Panc1 (cell line): ENCODE results near the gene ARHGAP18. TPM values are rescaled to one million over a fixed set of nuclear protein-coding genes. Genes with fewer than 3 reads are reported as not detected.

Experiments used
- ATAC-seq: fragments of 200-7000 bp; cut with Tn5 transposase; 2 replicates; pipeline ENCODE4 v1.9.1; 2020; ENCODE audit warnings: mild to moderate bottlenecking, moderate library complexity
- BruUV-seq: library from RNA; stranded (reverse); fragments of 400-500 nt; replicated peaks from 2 replicates; lab custom pipeline; 2021; lab: Mats Ljungman, UMichigan
- CTCF ChIA-PET: fragments of 300-600 bp; sonication (Branson Sonifier 250); formaldehyde crosslinking; loops from one replicate; lab custom pipeline; 2022; ENCODE audit warnings: antibody characterized with exemption; lab: Charles Lee
- POLR2A ChIA-PET: fragments of 300-600 bp; sonication (Branson Sonifier 250); formaldehyde crosslinking; loops from one replicate; lab custom pipeline; 2022; ENCODE audit warnings: antibody characterized with exemption; lab: Charles Lee
- DNase-seq: peaks from one replicate; pipeline ENCODE4 v3.0.0-alpha.2; 2010; ENCODE audit warnings: low read depth, low spot score
- H3K27ac ChIP-seq: 2 replicates; pipeline ENCODE4 v1.5.1; 2011; ENCODE audit warnings: mild to moderate bottlenecking, low read length, inconsistent platforms
- H3K27me3 ChIP-seq: fragments of 200-500 bp; sonication (Bioruptor generic); 2 replicates; pipeline ENCODE4 v1.6.0; 2014; ENCODE audit warnings: low read length, inconsistent platforms; ENCODE audit not compliant: control insufficient read depth, insufficient read depth
- H3K36me3 ChIP-seq: fragments of 200-500 bp; sonication (Bioruptor generic); 2 replicates; pipeline ENCODE4 v1.5.1; 2014; ENCODE audit warnings: inconsistent platforms, mild to moderate bottlenecking, low read length, moderate library complexity; ENCODE audit not compliant: control insufficient read depth, insufficient read depth
- H3K4me1 ChIP-seq: 2 replicates; pipeline ENCODE4 v1.5.1; 2011; ENCODE audit warnings: inconsistent platforms, mild to moderate bottlenecking, low read length, moderate library complexity; ENCODE audit not compliant: control insufficient read depth, insufficient read depth
- H3K4me3 ChIP-seq, 2 experiments: 2 replicates each; pipeline ENCODE4 v1.5.1; 2011 to 2012; ENCODE audit warnings: low read depth in 2 of 2, low read length in 2 of 2, mild to moderate bottlenecking in 2 of 2, inconsistent platforms in 1 of 2, moderate library complexity in 1 of 2
- H3K9me3 ChIP-seq: fragments of 200-500 bp; sonication (Bioruptor generic); 2 replicates; pipeline ENCODE4 v1.5.1; 2014; ENCODE audit warnings: low read depth, mild to moderate bottlenecking, inconsistent platforms, low read length, moderate library complexity; ENCODE audit not compliant: control insufficient read depth, insufficient read depth
- CTCF ChIP-seq: fragments of 450-650 bp; IDR thresholded peaks from 2 replicates; pipeline ENCODE4 v1.5.1; 2017; ENCODE audit warnings: mild to moderate bottlenecking
- POLR2AphosphoS5 ChIP-seq: IDR thresholded peaks from 2 replicates; pipeline ENCODE4 v1.6.1; 2012; ENCODE audit warnings: mild to moderate bottlenecking, low read depth, low read length, moderate library complexity
- SIN3A ChIP-seq: IDR thresholded peaks from 2 replicates; pipeline ENCODE4 v1.6.1; 2012; ENCODE audit warnings: low read depth, mild to moderate bottlenecking, low read length, moderate library complexity, borderline replicate concordance; ENCODE audit not compliant: insufficient read depth
- TCF7L2 ChIP-seq: IDR thresholded peaks from 2 replicates; pipeline ENCODE4 v1.6.1; 2011; ENCODE audit warnings: mild to moderate bottlenecking, low read depth, low read length, inconsistent platforms
- in situ Hi-C: cut with HindIII; loops from 2 replicates; pipeline ENCODE4 v1.10.0; 2016; ENCODE audit warnings: low sequenced_read_pairs, low pct_unique_long_range_greater_than_20kb
- intact Hi-C: fragments of 100-400 bp; cut with micrococcal nuclease; formaldehyde crosslinking; loops from one replicate; pipeline ENCODE4 v1.10.0; 2022; ENCODE audit not compliant: unreplicated experiment
- total RNA-seq: library from RNA; stranded (reverse); gene quantifications from one replicate; pipeline ENCODE4 v1.2.1, GENCODE V29; 2021; ENCODE audit not compliant: unreplicated experiment
- TF ChIP-seq, protein P1 (sequence below), 2 experiments: IDR thresholded peaks; 2 replicates each; pipeline ENCODE4 v1.6.1; 2011 to 2012; ENCODE audit warnings: low read depth in 2 of 2, control low read depth in 1 of 2, low read length in 1 of 2, mild to moderate bottlenecking in 1 of 2, moderate library complexity in 1 of 2; ENCODE audit not compliant: insufficient read depth in 1 of 2

Gene ARHGAP18
- total RNA-seq, 1 experiment from 2014 or later, result 11.6 TPM

GRCh38 chr6:129713806-129714333 lies 3.9 kb upstream of the ARHGAP18 start:
- intact Hi-C loops (no loop called here), in situ Hi-C loops (no loop called here)
- POLR2A ChIA-PET, result no interaction called here
- DNase-seq (no peak), ATAC-seq (no peak)
- CTCF ChIA-PET, result no interaction called here
- Histone ChIP-seq H3K27ac (no peak overlapping the region), H3K27me3 (no peaks in the 10 kb centered on the region), H3K9me3 (no peaks in the 10 kb centered on the region), H3K4me1 (peaks cover 3% of the 10 kb centered on the region; the same call in 1 of the 2 replicates), H3K36me3 (no peaks in the 10 kb centered on the region; the same call in 1 of the 2 replicates), H3K4me3 (no peak overlapping the region)
- BruUV-seq, result no TSS peak
- TF ChIP-seq SIN3A, result no peak
- no peak for TF ChIP-seq POLR2AphosphoS5
- no peak for TF ChIP-seq CTCF
- TF ChIP-seq TCF7L2, result no peak
- TF ChIP-seq, protein P1, sequence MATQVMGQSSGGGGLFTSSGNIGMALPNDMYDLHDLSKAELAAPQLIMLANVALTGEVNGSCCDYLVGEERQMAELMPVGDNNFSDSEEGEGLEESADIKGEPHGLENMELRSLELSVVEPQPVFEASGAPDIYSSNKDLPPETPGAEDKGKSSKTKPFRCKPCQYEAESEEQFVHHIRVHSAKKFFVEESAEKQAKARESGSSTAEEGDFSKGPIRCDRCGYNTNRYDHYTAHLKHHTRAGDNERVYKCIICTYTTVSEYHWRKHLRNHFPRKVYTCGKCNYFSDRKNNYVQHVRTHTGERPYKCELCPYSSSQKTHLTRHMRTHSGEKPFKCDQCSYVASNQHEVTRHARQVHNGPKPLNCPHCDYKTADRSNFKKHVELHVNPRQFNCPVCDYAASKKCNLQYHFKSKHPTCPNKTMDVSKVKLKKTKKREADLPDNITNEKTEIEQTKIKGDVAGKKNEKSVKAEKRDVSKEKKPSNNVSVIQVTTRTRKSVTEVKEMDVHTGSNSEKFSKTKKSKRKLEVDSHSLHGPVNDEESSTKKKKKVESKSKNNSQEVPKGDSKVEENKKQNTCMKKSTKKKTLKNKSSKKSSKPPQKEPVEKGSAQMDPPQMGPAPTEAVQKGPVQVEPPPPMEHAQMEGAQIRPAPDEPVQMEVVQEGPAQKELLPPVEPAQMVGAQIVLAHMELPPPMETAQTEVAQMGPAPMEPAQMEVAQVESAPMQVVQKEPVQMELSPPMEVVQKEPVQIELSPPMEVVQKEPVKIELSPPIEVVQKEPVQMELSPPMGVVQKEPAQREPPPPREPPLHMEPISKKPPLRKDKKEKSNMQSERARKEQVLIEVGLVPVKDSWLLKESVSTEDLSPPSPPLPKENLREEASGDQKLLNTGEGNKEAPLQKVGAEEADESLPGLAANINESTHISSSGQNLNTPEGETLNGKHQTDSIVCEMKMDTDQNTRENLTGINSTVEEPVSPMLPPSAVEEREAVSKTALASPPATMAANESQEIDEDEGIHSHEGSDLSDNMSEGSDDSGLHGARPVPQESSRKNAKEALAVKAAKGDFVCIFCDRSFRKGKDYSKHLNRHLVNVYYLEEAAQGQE (IDR thresholded peaks at IDR 0.05; ENCODE audit: insufficient read depth in 1 of 2, low read depth in 2 of 2, low read length in 1 of 2), result no peak

- intact Hi-C loops, result no loop called here
- H3K4me1 ChIP-seq, result peaks cover 3% of the 10 kb centered on the region; the same call in 1 of the 2 replicates
- no peak for DNase-seq
- H3K27ac ChIP-seq, result no peak overlapping the region
- TF ChIP-seq CTCF (no peak), TCF7L2 (no peak), SIN3A (no peak), POLR2AphosphoS5 (no peak)
- TF ChIP-seq, protein P1 (IDR thresholded peaks at IDR 0.05; ENCODE audit: insufficient read depth in 1 of 2, low read depth in 2 of 2, low read length in 1 of 2), result no peak
- ATAC-seq, result no peak
- BruUV-seq, result no TSS peak
- no peak overlapping the region for H3K4me3 ChIP-seq
- H3K36me3 ChIP-seq, result no peaks in the 10 kb centered on the region; the same call in 1 of the 2 replicates
- H3K9me3 ChIP-seq, result no peaks in the 10 kb centered on the region
- in situ Hi-C loops, result no loop called here
- POLR2A ChIA-PET, result no interaction called here
- CTCF ChIA-PET, result no interaction called here
- H3K27me3 ChIP-seq, result no peaks in the 10 kb centered on the region
Measured at GRCh38 chr6:129711271-129711631, 1.3 kb upstream of the ARHGAP18 start.
